Neuronal stem cell (in vitro differentiated cells): ENCODE data around the gene ITGA11.

Experiments
- DNase-seq: peaks from one replicate; pipeline ENCODE4 v3.0.0-alpha.2; 2013; ENCODE audit warnings: low spot score
- H2AFZ ChIP-seq: one replicate; pipeline ENCODE4 v1.6.1; 2013; ENCODE audit warnings: mild to moderate bottlenecking, low read length, inconsistent platforms
- H2AK5ac ChIP-seq: 2 replicates; pipeline ENCODE4 v1.6.1; 2013; ENCODE audit warnings: low read depth, mild to moderate bottlenecking, inconsistent platforms, low read length, moderate library complexity, mixed read lengths
- H2BK120ac ChIP-seq: 2 replicates; pipeline ENCODE4 v1.6.1; 2013; ENCODE audit warnings: low read depth, mild to moderate bottlenecking, inconsistent platforms, low read length, moderate library complexity, mixed read lengths
- H2BK12ac ChIP-seq: one replicate; pipeline ENCODE4 v1.6.1; 2013; ENCODE audit warnings: low read length, inconsistent platforms
- H2BK15ac ChIP-seq: 2 replicates; pipeline ENCODE4 v1.6.1; 2013; ENCODE audit warnings: mild to moderate bottlenecking, low read length, inconsistent platforms, mixed read lengths
- H2BK5ac ChIP-seq: one replicate; pipeline ENCODE4 v1.6.1; 2013; ENCODE audit warnings: inconsistent platforms, mild to moderate bottlenecking, low read length, moderate library complexity
- H3K14ac ChIP-seq: one replicate; pipeline ENCODE4 v1.6.1; 2013; ENCODE audit warnings: low read length, inconsistent platforms
- H3K18ac ChIP-seq: 2 replicates; pipeline ENCODE4 v1.6.1; 2013; ENCODE audit warnings: low read length, inconsistent platforms
- H3K23ac ChIP-seq: 2 replicates; pipeline ENCODE4 v1.6.1; 2013; ENCODE audit warnings: low read depth, mild to moderate bottlenecking, mixed read lengths, low read length, inconsistent platforms; ENCODE audit not compliant: poor library complexity
- H3K27ac ChIP-seq: replicated peaks from 3 replicates; pipeline ENCODE4 v1.5.1; 2013; ENCODE audit warnings: low read length, inconsistent platforms
- H3K27me3 ChIP-seq, 3 experiments: 2 replicates each; pipeline ENCODE4 v1.6.1; 2013; ENCODE audit warnings: low read length in 3 of 3, mild to moderate bottlenecking in 2 of 3, inconsistent platforms in 1 of 3, low read depth in 1 of 3, mixed read lengths in 1 of 3, moderate library complexity in 1 of 3; ENCODE audit not compliant: control insufficient read depth in 3 of 3, insufficient read depth in 3 of 3
- H3K36me3 ChIP-seq, 2 donors: replicated peaks in 1 of 2; 2 replicates each; pipeline ENCODE4 v1.6.1; 2013; ENCODE audit warnings: low read length in 2 of 2; ENCODE audit not compliant: control insufficient read depth in 2 of 2, insufficient read depth in 2 of 2
- H3K4ac ChIP-seq: 2 replicates; pipeline ENCODE4 v1.6.1; 2013; ENCODE audit warnings: inconsistent platforms, mild to moderate bottlenecking, low read length, moderate library complexity
- H3K4me1 ChIP-seq, 2 donors: 1 replicate in 1 of 2; 2 replicates in 1 of 2; pipeline ENCODE4 v1.6.1; 2013; ENCODE audit warnings: low read length in 2 of 2, low read depth in 1 of 2; ENCODE audit not compliant: control insufficient read depth in 2 of 2, insufficient read depth in 1 of 2
- H3K4me2 ChIP-seq: one replicate; pipeline ENCODE4 v1.6.1; 2013; ENCODE audit warnings: mild to moderate bottlenecking, low read length, inconsistent platforms; ENCODE audit not compliant: insufficient read depth, poor library complexity, severe bottlenecking
- H3K4me3 ChIP-seq, 2 donors: 2 replicates each; pipeline ENCODE4 v1.5.1; 2013; ENCODE audit warnings: low read length in 2 of 2, mild to moderate bottlenecking in 2 of 2, inconsistent platforms in 1 of 2, moderate library complexity in 1 of 2
- H3K79me1 ChIP-seq: one replicate; pipeline ENCODE4 v1.6.1; 2013; ENCODE audit warnings: low read depth, mild to moderate bottlenecking, inconsistent platforms, low read length, moderate library complexity
- H3K9ac ChIP-seq: one replicate; pipeline ENCODE4 v1.6.1; 2013; ENCODE audit warnings: mild to moderate bottlenecking, low read depth, low read length, inconsistent platforms; ENCODE audit not compliant: poor library complexity
- H3K9me3 ChIP-seq, 2 donors: replicated peaks in 1 of 2; 2 replicates each; pipeline versions ENCODE3 to v1.6.1; 2013; ENCODE audit warnings: low read length in 2 of 2, mild to moderate bottlenecking in 2 of 2, inconsistent platforms in 1 of 2, low read depth in 1 of 2, mixed read lengths in 1 of 2, moderate library complexity in 1 of 2; ENCODE audit not compliant: control insufficient read depth in 2 of 2, insufficient read depth in 1 of 2
- H4K8ac ChIP-seq: one replicate; pipeline ENCODE4 v1.6.1; 2013; ENCODE audit warnings: low read depth, mild to moderate bottlenecking, inconsistent platforms, low read length, moderate library complexity
- H4K91ac ChIP-seq: one replicate; pipeline ENCODE4 v1.6.1; 2013; ENCODE audit warnings: low read length, low read depth, mild to moderate bottlenecking, inconsistent platforms; ENCODE audit not compliant: poor library complexity
- WGBS, 2 donors: extraction: QIAGEN DNeasy Blood & Tissue Kit; methylation state at CpG; one replicate each; pipeline ENCODE4 v1.1.7; 2013; ENCODE audit warnings: missing lambda C conversion rate in 2 of 2, mixed read lengths in 1 of 2; ENCODE audit not compliant: insufficient read length in 2 of 2, insufficient replicate concordance in 1 of 2; ENCODE audit errors: extremely low coverage in 2 of 2; 5-methylcytosine and 5-hydroxymethylcytosine counted together

The ITGA11 gene

GRCh38 chr15:68312701-68313204, 119.2 kb downstream of the ITGA11 start:
- Histone ChIP-seq H3K23ac (no peak overlapping the region), H3K4me2 (no peak overlapping the region), H2BK15ac (no peak overlapping the region), H3K18ac (peak overlapping the region; percentile 9), H4K8ac (no peak overlapping the region), H3K79me1 (no peaks in the 10 kb centered on the region), H2BK5ac (no peak overlapping the region), H3K4me1 (peaks cover 13 to 15% of the 10 kb centered on the region in 2 donors), H3K9ac (no peak overlapping the region), H3K4me3 (no peak overlapping the region), H2AFZ (peak overlapping the region; percentile 8), H4K91ac (no peak overlapping the region), H3K4ac (no peak overlapping the region), H3K9me3 (no peaks in the 10 kb centered on the region), H3K14ac (no peak overlapping the region), H3K27me3 (peaks cover 0 to 37% (median 0%) of the 10 kb centered on the region in 3 experiments), H2AK5ac (peak overlapping the region; percentile 79), H3K36me3 (no peaks in the 10 kb centered on the region), H2BK12ac (no peak overlapping the region), H3K27ac (no peak overlapping the region), H2BK120ac (no peak overlapping the region)
- WGBS, 2 donors: no CpG with 5 or more reads among the region's 18 CpGs
- DNase-seq: no peak

DNA sequence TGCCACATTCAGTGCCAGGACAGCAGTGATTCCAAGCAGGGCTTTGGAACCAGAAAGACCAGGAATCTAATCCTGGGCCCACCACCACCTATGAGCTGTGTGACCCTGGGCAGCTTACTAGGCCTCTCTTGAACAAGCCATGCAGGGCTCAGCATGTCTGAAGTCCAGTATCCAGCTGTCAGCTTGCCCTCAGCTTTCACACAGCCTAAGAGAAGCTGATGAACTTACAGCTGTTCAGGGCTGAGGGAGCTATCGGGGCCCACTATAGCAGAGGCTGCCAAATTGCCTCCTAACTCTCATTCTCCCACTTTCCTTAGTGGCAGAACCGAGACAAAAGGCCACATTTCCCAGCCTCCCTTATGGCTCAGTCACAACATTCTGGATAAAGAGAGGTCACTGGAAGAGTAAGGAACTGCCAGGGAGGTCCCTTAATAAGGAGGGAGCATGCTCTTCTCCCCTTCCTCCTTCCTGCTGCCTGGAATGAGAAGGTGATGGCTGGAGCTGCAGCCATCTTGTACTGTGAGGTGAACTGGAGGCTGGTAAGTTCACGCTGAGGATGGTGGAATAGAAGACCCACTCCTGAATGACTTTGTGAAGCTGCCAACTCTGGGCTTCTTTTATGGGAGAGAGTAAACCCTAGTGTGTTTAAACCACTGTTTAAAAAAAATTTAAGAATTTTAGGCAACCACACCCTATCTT, 120.0 kb downstream of the ITGA11 start:
- no peak overlapping the region for H2BK15ac ChIP-seq
- H3K4me2 ChIP-seq: no peak overlapping the region
- H3K9me3 ChIP-seq: no peaks in the 10 kb centered on the region
- no peak overlapping the region for H3K23ac ChIP-seq
- no peak overlapping the region for H2BK12ac ChIP-seq
- DNase-seq: no peak
- no peak overlapping the region for H3K18ac ChIP-seq
- no peak overlapping the region for H2BK5ac ChIP-seq
- no peaks in the 10 kb centered on the region for H3K36me3 ChIP-seq
- H4K8ac ChIP-seq: no peak overlapping the region
- no peak overlapping the region for H2BK120ac ChIP-seq
- no peak overlapping the region for H3K4me3 ChIP-seq
- H2AK5ac ChIP-seq: no peak overlapping the region
- no peak overlapping the region for H3K4ac ChIP-seq
- no peaks in the 10 kb centered on the region for H3K79me1 ChIP-seq
- H2AFZ ChIP-seq: no peak overlapping the region
- no peak overlapping the region for H3K27ac ChIP-seq
- no peak overlapping the region for H3K9ac ChIP-seq
- no CpG with 5 or more reads among the region's 3 CpGs for WGBS, 2 donors
- H3K4me1 ChIP-seq: peaks cover 14 to 15% of the 10 kb centered on the region in 2 donors
- no peak overlapping the region for H4K91ac ChIP-seq
- no peak overlapping the region for H3K14ac ChIP-seq
- H3K27me3 ChIP-seq: peaks cover 0 to 35% (median 0%) of the 10 kb centered on the region in 3 experiments

- Histone ChIP-seq H3K18ac (no peak overlapping the region), H3K4me2 (no peak overlapping the region), H4K8ac (no peak overlapping the region), H3K27me3 (peaks cover 0 to 35% (median 0%) of the 10 kb centered on the region in 3 experiments), H3K9ac (no peak overlapping the region), H3K9me3 (no peaks in the 10 kb centered on the region), H3K23ac (no peak overlapping the region), H3K4me1 (peaks cover 15 to 16% of the 10 kb centered on the region in 2 donors), H3K79me1 (no peaks in the 10 kb centered on the region), H3K14ac (no peak overlapping the region), H2AFZ (no peak overlapping the region), H2BK5ac (no peak overlapping the region), H4K91ac (no peak overlapping the region), H3K36me3 (no peaks in the 10 kb centered on the region), H3K4ac (no peak overlapping the region), H2BK120ac (no peak overlapping the region), H3K27ac (no peak overlapping the region), H2AK5ac (no peak overlapping the region), H2BK12ac (no peak overlapping the region), H3K4me3 (no peak overlapping the region), H2BK15ac (peak overlapping the region; percentile 26)
- no peak for DNase-seq
- WGBS, 2 donors: no CpG with 5 or more reads among the region's 3 CpGs
These were observed 120.5 kb downstream of the ITGA11 start for GRCh38 chr15:68311464-68311835.

DNA sequence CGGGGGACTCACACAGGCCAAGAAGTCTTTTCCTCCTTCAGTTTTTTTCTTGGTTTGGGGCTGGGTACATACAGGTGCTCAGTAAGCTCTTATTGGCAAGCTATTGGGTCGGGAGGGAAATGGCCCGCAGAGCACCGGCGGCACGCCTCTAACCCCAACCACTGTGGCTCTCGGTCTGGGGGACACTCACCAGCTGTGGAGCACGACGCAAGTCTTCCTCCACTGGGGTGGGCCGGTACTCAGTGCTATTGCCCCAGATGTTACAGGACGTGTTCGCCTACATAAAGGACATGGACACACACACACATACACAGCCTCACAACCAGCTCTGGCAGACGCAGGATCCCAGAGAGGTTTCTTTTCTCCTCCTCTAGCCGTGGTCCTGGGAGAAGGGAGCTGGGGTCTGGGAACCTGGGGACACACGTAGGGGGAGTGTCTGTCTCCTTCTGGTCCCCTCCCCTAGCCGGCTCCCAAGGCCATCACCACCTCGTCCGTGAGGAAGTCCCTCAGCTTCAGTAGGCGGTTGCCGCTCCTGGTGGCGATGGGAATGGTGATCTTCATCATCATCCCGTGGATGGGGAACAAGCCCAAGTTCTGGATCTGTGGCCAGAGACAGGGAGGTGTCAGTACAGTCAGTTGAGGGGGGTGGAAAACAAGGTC, 121.0 kb downstream of the ITGA11 start:
- H2AFZ ChIP-seq: no peak overlapping the region
- peak overlapping the region; percentile 26 for H2BK15ac ChIP-seq
- no peak overlapping the region for H3K4me2 ChIP-seq
- H3K18ac ChIP-seq: no peak overlapping the region
- no CpG with 5 or more reads among the region's 22 CpGs for WGBS, 2 donors
- no peak overlapping the region for H3K4ac ChIP-seq
- no peak overlapping the region for H2BK120ac ChIP-seq
- no peak overlapping the region for H2BK12ac ChIP-seq
- no peak overlapping the region for H3K27ac ChIP-seq
- H3K4me1 ChIP-seq: peaks cover 13 to 14% of the 10 kb centered on the region in 2 donors
- no peak for DNase-seq
- H3K27me3 ChIP-seq: peaks cover 0 to 35% (median 0%) of the 10 kb centered on the region in 3 experiments
- H3K79me1 ChIP-seq: no peaks in the 10 kb centered on the region
- H4K91ac ChIP-seq: no peak overlapping the region
- no peak overlapping the region for H3K23ac ChIP-seq
- no peaks in the 10 kb centered on the region for H3K36me3 ChIP-seq
- H2AK5ac ChIP-seq: no peak overlapping the region
- H2BK5ac ChIP-seq: no peak overlapping the region
- H3K14ac ChIP-seq: no peak overlapping the region
- H3K9me3 ChIP-seq: no peaks in the 10 kb centered on the region
- no peak overlapping the region for H3K9ac ChIP-seq
- no peak overlapping the region for H4K8ac ChIP-seq
- H3K4me3 ChIP-seq: no peak overlapping the region
